ENCODE measurements around the gene TM6SF1. TPM values are rescaled to one million over a fixed set of nuclear protein-coding genes. Genes with fewer than 3 reads are reported as not detected.
"Not testable (repeated sequence)": the region's sequence is repeated elsewhere in the genome, so short reads cannot be mapped to it uniquely, and the experiment has no call there.

TM6SF1 gene
- total RNA-seq, 2 experiments from 2014 or later: 18.2 to 22.1 TPM

- H3K27ac Mint-ChIP-seq; H3K9me3 Mint-ChIP-seq (ENCODE audit: insufficient read depth); CTCF ChIA-PET; ATAC-seq; DNase-seq; POLR2A ChIA-PET; H3K36me3 Mint-ChIP-seq (ENCODE audit: low read depth); H3K4me1 Mint-ChIP-seq (ENCODE audit: low read depth); H3K4me3 Mint-ChIP-seq: not testable (repeated sequence)
- peaks cover 22% of the 10 kb centered on the region for H3K27me3 Mint-ChIP-seq (ENCODE audit: low read depth)
Observed at GRCh38 chr15:83091965-83092308, 15.5 kb upstream of the TM6SF1 start.

- H3K4me3 Mint-ChIP-seq: no peak overlapping the region
- H3K9me3 Mint-ChIP-seq (ENCODE audit: insufficient read depth): peaks cover 4% of the 10 kb centered on the region
- H3K27me3 Mint-ChIP-seq (ENCODE audit: low read depth): peaks cover 23% of the 10 kb centered on the region
- no peaks in the 10 kb centered on the region for H3K36me3 Mint-ChIP-seq (ENCODE audit: low read depth)
- ChIA-PET POLR2A (no interaction called here), CTCF (no interaction called here)
- H3K27ac Mint-ChIP-seq: peak overlapping the region; percentile 1
- DNase-seq (no peak), ATAC-seq (peak; percentile 53)
- H3K4me1 Mint-ChIP-seq (ENCODE audit: low read depth): peaks cover 6% of the 10 kb centered on the region
Observed at GRCh38 chr15:83092309-83092976, 15.0 kb upstream of the TM6SF1 start.

- peaks cover 30% of the 10 kb centered on the region for H3K27me3 Mint-ChIP-seq (ENCODE audit: low read depth)
- peaks cover 8% of the 10 kb centered on the region for H3K9me3 Mint-ChIP-seq (ENCODE audit: insufficient read depth)
- H3K36me3 Mint-ChIP-seq (ENCODE audit: low read depth): peaks cover 4% of the 10 kb centered on the region
- DNase-seq (no peak), ATAC-seq (no peak)
- H3K27ac Mint-ChIP-seq: no peak overlapping the region
- ChIA-PET CTCF (no interaction called here), POLR2A (interaction anchor here (1.5 kb wide), 1 partner anchor 27 kb away, joined by 4 read pairs; no protein-coding TSS in a partner anchor)
- peaks cover 6% of the 10 kb centered on the region for H3K4me1 Mint-ChIP-seq (ENCODE audit: low read depth)
- H3K4me3 Mint-ChIP-seq: no peak overlapping the region
Observed at GRCh38 chr15:83094583-83094982, 12.9 kb upstream of the TM6SF1 start.

- H3K4me3 Mint-ChIP-seq: no peak overlapping the region
- DNase-seq (no peak), ATAC-seq (no peak)
- H3K27me3 Mint-ChIP-seq (ENCODE audit: low read depth): peaks cover 45% of the 10 kb centered on the region
- H3K9me3 Mint-ChIP-seq (ENCODE audit: insufficient read depth): peaks cover 15% of the 10 kb centered on the region
- ChIA-PET CTCF (interaction anchor here (1.3 kb wide), 1 partner anchor 27 kb away, joined by 3 read pairs; no protein-coding TSS in a partner anchor), POLR2A (no interaction called here)
- peaks cover 4% of the 10 kb centered on the region for H3K36me3 Mint-ChIP-seq (ENCODE audit: low read depth)
- no peaks in the 10 kb centered on the region for H3K4me1 Mint-ChIP-seq (ENCODE audit: low read depth)
- H3K27ac Mint-ChIP-seq: no peak overlapping the region
Observed at GRCh38 chr15:83098079-83098478, 9.4 kb upstream of the TM6SF1 start.

GRCh38 chr15:83099290-83099689 lies 8.2 kb upstream of the TM6SF1 start:
- Mint-ChIP-seq H3K36me3 (ENCODE audit: low read depth) (peaks cover 4% of the 10 kb centered on the region), H3K27ac (no peak overlapping the region), H3K4me1 (ENCODE audit: low read depth) (no peaks in the 10 kb centered on the region), H3K9me3 (ENCODE audit: insufficient read depth) (peaks cover 15% of the 10 kb centered on the region), H3K27me3 (ENCODE audit: low read depth) (peaks cover 49% of the 10 kb centered on the region), H3K4me3 (no peak overlapping the region)
- CTCF ChIA-PET: no interaction called here
- POLR2A ChIA-PET: no interaction called here
- no peak for ATAC-seq
- DNase-seq: no peak

- POLR2A ChIA-PET: no interaction called here
- Mint-ChIP-seq H3K4me1 (ENCODE audit: low read depth) (no peaks in the 10 kb centered on the region), H3K36me3 (ENCODE audit: low read depth) (peaks cover 4% of the 10 kb centered on the region), H3K9me3 (ENCODE audit: insufficient read depth) (peaks cover 15% of the 10 kb centered on the region), H3K27me3 (ENCODE audit: low read depth) (peaks cover 50% of the 10 kb centered on the region), H3K27ac (no peak overlapping the region), H3K4me3 (no peak overlapping the region)
- CTCF ChIA-PET: interaction anchor here (0.6 kb wide), 1 partner anchor 176 kb away, joined by 3 read pairs; no protein-coding TSS in a partner anchor
- DNase-seq (no peak), ATAC-seq (no peak)
Observed at GRCh38 chr15:83100097-83100646, 7.3 kb upstream of the TM6SF1 start.

GRCh38 chr15:83102346-83102745 lies 5.1 kb upstream of the TM6SF1 start:
- DNase-seq (no peak), ATAC-seq (no peak)
- Mint-ChIP-seq H3K27me3 (ENCODE audit: low read depth) (peaks cover 44% of the 10 kb centered on the region), H3K4me1 (ENCODE audit: low read depth) (peaks cover 5% of the 10 kb centered on the region), H3K27ac (no peak overlapping the region), H3K4me3 (no peak overlapping the region), H3K36me3 (ENCODE audit: low read depth) (peaks cover 4% of the 10 kb centered on the region), H3K9me3 (ENCODE audit: insufficient read depth) (peaks cover 11% of the 10 kb centered on the region)
- CTCF ChIA-PET: no interaction called here
- POLR2A ChIA-PET: no interaction called here

- DNase-seq (no peak), ATAC-seq (no peak)
- H3K27me3 Mint-ChIP-seq (ENCODE audit: low read depth): peaks cover 33% of the 10 kb centered on the region
- H3K4me3 Mint-ChIP-seq: no peak overlapping the region
- peaks cover 8% of the 10 kb centered on the region for H3K36me3 Mint-ChIP-seq (ENCODE audit: low read depth)
- peaks cover 7% of the 10 kb centered on the region for H3K9me3 Mint-ChIP-seq (ENCODE audit: insufficient read depth)
- peaks cover 16% of the 10 kb centered on the region for H3K4me1 Mint-ChIP-seq (ENCODE audit: low read depth)
- ChIA-PET CTCF (no interaction called here), POLR2A (no interaction called here)
- H3K27ac Mint-ChIP-seq: no peak overlapping the region
Observed at GRCh38 chr15:83104141-83104540, 3.3 kb upstream of the TM6SF1 start.

GRCh38 chr15:83105440-83105839 lies 2.0 kb upstream of the TM6SF1 start:
- ChIA-PET POLR2A (no interaction called here), CTCF (interaction anchor here (1.0 to 1.2 kb wide), 2 partner anchors 15 to 94 kb away, joined by 3 read pairs; partner anchors contain the start of gene C15orf40)
- DNase-seq: no peak
- no peak overlapping the region for H3K4me3 Mint-ChIP-seq
- H3K27me3 Mint-ChIP-seq (ENCODE audit: low read depth): peaks cover 27% of the 10 kb centered on the region
- no peak overlapping the region for H3K27ac Mint-ChIP-seq
- H3K9me3 Mint-ChIP-seq (ENCODE audit: insufficient read depth): peaks cover 7% of the 10 kb centered on the region
- ATAC-seq: no peak
- H3K36me3 Mint-ChIP-seq (ENCODE audit: low read depth): peaks cover 15% of the 10 kb centered on the region
- peaks cover 29% of the 10 kb centered on the region for H3K4me1 Mint-ChIP-seq (ENCODE audit: low read depth)

GRCh38 chr15:83107841-83108181 lies 366 bp downstream of the TM6SF1 start:
- DNase-seq (no peak), ATAC-seq (peak; percentile 15)
- H3K4me1 Mint-ChIP-seq (ENCODE audit: low read depth): peaks cover 38% of the 10 kb centered on the region
- H3K27ac Mint-ChIP-seq: peak overlapping the region; percentile 94
- POLR2A ChIA-PET: interaction anchor here (1.8 kb wide), 1 partner anchor 41 kb away, joined by 8 read pairs; the partner anchor contains the start of gene BTBD1
- peak overlapping the region; percentile 96 for H3K4me3 Mint-ChIP-seq
- no peaks in the 10 kb centered on the region for H3K9me3 Mint-ChIP-seq (ENCODE audit: insufficient read depth)
- H3K27me3 Mint-ChIP-seq (ENCODE audit: low read depth): peaks cover 11% of the 10 kb centered on the region
- CTCF ChIA-PET: interaction anchor here (1.3 to 1.5 kb wide), 3 partner anchors 9 to 97 kb away, joined by 3 to 4 read pairs (median 3); no protein-coding TSS in a partner anchor
- H3K36me3 Mint-ChIP-seq (ENCODE audit: low read depth): peaks cover 29% of the 10 kb centered on the region

GRCh38 chr15:83108266-83109219 lies 1.1 kb downstream of the TM6SF1 start:
- ATAC-seq (peak; percentile 61), DNase-seq (peak; percentile 71)
- H3K27me3 Mint-ChIP-seq (ENCODE audit: low read depth): peaks cover 11% of the 10 kb centered on the region
- peaks cover 36% of the 10 kb centered on the region for H3K36me3 Mint-ChIP-seq (ENCODE audit: low read depth)
- H3K4me3 Mint-ChIP-seq: peak overlapping the region; percentile 96
- POLR2A ChIA-PET: interaction anchor here (0.5 to 1.8 kb wide), 5 partner anchors 42 to 100 kb away, joined by 3 to 8 read pairs (median 4); partner anchors contain the start of genes BTBD1 and HDGFL3
- peak overlapping the region; percentile 94 for H3K27ac Mint-ChIP-seq
- CTCF ChIA-PET: interaction anchor here (0.9 to 1.5 kb wide), 6 partner anchors 8 to 259 kb away, joined by 3 to 4 read pairs (median 3); partner anchors contain the start of gene BTBD1
- no peaks in the 10 kb centered on the region for H3K9me3 Mint-ChIP-seq (ENCODE audit: insufficient read depth)
- H3K4me1 Mint-ChIP-seq (ENCODE audit: low read depth): peaks cover 38% of the 10 kb centered on the region
